Measurements from ENCODE around the gene CCL18.
"Not testable (repeated sequence)": the region's sequence is repeated elsewhere in the genome, so short reads cannot be mapped to it uniquely, and the experiment has no call there.

The CCL18 gene

GRCh38 chr17:36104701-36105181, 40.7 kb downstream of the CCL18 start:
- DNase-seq: no peak

DNA sequence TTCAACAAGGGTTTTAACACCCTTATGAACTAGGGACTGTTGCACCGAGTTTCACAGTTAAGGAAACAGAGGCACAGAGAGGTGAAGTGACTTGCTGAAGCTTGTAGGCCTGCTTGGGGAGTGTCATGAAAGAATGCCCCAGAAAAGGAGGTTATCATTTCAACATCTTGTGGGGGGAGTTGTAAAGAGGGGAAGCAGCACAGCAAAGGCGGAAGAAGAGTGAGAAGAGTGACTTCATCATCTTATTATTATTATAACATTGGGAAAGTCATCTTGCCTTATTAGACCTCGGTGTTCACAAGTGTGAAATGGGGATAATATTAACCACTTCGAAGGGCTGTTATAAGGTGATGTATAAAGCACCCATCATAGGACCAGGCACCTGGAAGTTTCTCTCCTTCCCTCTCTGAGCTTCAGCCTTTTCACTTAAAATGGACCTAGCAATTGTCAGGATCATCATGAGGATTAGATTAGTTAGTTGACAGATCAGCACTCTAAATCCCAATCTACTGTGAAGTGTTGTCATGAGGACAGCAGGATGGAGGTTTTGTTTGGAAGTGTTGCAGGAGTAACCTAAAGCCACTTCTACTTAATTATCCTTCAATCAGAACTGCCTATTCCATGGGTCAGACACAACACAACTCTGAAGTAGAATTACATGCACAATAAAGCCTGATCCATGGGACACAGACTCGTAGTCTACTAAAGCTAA, 41.9 kb downstream of the CCL18 start:
- no peak for DNase-seq

GRCh38 chr17:36106493-36106835, 42.4 kb downstream of the CCL18 start:
- no peak for DNase-seq

DNA sequence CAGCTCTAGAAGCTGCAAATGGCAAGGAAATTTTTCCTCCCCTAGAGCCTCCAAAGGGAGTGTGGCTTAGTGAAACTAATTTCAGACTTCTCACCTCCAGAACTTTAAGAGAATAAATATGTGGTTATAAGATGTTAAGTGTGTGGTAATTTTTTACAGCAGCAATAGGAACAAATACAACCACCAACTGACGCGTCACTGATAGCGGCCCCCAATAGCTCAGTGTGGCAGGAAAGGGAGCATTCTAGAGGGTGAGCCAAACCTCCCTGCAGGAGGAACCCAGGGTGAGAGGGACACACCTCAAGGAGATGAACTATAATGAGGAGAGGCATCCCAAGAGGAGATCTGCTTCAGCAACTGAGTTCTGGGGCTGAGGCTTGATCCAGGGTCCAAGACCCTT, 43.6 kb downstream of the CCL18 start:
- DNase-seq: no peak

DNA sequence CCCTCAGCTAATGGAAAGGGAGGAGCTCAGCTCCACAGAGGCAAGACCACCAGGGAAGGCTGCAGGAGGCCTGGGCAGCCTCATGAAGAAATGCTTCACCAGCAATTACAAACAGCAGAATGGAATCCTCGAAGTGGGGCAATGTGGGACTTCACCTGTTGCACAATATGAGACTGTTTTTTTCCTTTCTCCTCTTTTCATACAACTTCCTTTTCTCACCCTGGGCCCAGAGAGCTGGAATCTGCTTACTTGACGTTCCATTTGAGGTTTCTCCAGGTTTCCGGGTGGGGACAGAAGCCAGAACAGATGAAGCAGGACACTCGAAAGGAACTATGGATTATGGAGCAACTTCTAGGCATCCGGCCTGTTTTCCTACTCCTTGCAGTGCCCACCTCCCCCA, 44.2 kb downstream of the CCL18 start:
- not testable (repeated sequence) for DNase-seq

GRCh38 chr17:36111068-36111490, 47.0 kb downstream of the CCL18 start:
- DNase-seq: no peak

DNA sequence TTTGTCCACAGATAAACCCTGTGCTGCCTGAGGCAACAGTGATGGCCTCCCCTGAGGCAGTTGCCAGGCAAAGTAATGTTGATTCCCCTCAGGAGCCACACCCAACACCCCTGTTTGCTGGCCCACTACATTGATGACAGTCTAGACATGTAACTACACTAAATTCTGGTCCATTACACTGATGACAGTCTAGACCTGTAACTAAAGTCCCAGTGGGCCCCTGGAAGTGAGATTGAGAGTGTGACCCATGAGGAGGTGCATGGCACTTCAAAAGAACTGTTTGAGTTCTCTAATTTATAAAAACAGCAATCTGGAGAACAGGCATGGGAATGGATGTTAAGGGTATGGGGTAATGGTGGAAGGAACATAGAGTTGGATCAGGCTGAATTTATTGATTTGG, 48.5 kb downstream of the CCL18 start:
- DNase-seq: no peak

- DNase-seq: not testable (repeated sequence)
These were observed 49.1 kb downstream of the CCL18 start for GRCh38 chr17:36113131-36113530.

DNA sequence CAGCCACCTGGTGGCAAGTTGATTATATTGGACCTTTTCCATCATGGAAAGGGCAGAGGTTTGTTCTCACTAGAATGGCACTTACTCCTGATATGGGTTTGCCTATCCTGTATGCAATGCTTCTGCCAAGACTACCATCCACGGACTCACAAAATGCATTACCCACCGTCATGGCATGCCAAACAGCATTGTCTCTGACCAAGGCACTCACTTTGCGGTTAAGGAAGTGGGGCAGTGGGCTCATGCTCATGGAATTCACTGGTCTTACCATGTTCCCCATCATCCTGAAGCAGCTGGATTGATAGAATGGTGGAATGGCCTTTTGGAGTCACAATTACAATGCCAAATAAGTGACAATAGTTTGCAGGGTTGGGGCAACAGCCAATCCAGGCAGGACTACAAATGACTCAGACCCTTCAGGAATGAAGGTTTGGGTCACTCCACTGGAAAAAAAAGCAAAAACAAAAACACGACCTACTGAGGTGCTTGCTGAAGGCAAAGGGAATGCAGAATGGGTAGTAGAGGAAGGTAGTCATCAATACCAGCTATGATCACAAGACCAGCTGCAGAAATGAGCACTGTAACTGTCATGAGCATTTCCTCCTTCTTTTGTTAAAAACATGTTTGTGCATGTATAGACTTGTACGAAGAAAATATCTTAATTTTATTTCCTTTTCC, 51.0 kb downstream of the CCL18 start:
- DNase-seq: not testable (repeated sequence)

- not testable (repeated sequence) for DNase-seq
These were observed 51.5 kb downstream of the CCL18 start for GRCh38 chr17:36115649-36115977.

DNA sequence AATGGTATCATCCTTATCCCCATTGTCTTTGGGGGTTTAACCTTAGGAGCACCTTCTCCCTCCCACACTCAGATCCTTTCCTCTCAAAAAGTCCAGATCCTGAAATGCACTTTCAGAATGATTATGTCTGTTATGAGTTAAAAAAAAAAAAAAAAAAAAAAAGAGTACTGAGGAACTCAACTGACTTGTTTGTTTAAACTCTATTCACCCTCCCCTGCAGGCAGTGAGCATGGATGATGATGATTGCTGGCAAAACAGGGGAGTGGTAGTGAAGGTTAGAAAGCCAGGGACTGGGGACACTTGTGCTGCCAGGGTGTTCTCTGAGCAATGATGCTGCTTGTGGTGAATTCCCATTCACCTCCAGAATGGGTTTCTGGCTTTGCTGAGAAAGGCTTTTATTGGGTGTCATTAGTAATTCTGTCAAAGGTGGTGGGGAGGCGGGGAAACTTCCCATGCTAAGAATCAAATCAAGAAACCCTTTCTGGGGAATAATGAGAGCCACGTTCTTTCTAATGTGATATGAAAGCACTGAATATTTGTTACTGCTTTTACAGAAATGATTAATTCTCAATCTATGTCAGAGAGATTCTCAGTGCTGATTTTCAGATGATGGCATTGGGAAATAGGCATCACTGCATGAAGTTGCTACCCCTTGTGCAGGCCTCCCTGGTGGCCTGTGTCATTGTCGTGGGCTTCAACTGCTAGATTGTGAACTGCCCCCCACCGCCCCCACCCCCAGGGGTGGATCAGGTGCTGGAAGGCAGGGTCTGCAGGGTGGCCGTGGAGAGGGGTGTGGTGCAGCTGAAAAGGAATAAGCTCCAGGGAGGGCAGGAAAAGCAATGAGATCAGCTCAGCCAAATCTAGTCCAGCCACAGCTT, 53.7 kb downstream of the CCL18 start:
- no peak for DNase-seq

DNA sequence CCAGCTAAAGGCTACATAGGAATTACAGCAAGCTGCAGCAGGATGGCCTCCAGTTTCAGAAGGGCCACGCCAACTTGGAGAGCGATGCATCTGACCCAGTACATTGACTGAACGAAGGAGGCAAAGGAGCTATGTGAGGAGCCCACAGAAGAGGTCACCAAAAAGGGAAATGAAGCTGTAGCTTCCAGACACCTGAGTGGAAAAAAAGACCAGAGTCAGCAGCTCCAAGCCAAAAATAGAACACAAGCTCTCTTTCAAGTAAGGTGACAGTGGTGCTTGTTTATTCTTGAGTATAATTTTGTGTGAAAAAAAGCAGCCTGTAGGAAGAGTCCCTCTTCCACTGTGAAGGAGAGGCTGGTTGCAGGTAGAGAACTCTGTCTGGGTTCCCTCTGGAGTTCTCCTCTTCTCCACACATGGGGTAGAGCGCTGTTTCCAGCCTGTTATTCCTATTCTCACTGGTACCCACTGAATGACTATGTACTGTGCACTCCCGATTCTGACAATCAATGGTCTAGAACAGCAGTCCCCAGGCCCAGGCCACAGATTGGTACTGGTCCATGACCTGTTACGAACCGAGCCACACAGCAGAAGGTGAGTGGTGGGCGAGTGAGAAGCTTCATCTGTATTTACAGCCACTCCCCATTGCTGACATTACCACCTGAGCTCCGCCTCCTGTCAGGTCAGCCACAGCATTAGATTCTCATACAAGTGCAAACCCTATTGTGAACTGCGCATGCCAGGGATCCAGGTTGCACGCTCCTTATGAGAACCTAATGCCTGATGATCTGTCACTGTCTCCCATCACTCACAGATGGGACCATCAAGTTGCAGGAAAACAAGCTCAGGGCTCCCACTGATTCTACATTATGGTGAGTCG, 54.6 kb downstream of the CCL18 start:
- no peak for DNase-seq

- DNase-seq: no peak
These were observed 56.1 kb downstream of the CCL18 start for GRCh38 chr17:36120221-36120620.

DNA sequence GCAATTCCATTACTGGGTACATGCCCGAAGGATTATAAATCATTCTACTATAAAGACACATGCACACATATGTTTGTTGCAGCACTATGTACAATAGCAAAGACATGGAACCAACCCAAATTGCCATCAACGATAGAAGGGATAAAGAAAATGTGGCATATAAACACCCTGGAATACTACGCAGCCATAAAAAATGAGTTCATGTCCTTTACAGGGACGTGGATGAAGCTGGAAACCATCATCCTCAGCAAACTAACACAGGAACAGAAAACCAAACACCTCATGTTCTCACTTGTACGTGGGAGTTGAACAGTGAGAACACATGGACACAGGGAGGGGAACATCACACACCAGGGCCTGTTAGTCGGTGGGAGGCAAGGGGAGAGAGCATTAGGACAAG, 57.0 kb downstream of the CCL18 start:
- not testable (repeated sequence) for DNase-seq
